H9 (cell line): ENCODE measurements around the gene CPNE8. TPM values are rescaled to one million over a fixed set of nuclear protein-coding genes. Genes with fewer than 3 reads are reported as not detected.
A peak's percentile ranks its signal among the peaks of the same experiment; 100 is the strongest.

Source experiments
- DNase-seq: peaks from one replicate; pipeline ENCODE4 v3.0.0-alpha.2; 2017
- H2AFZ ChIP-seq: one replicate; pipeline ENCODE4 v1.6.1; 2013; ENCODE audit warnings: mild to moderate bottlenecking, low read length, control low read depth, moderate library complexity
- H2AK5ac ChIP-seq: 2 replicates; pipeline ENCODE4 v1.6.1; 2013; ENCODE audit warnings: low read length, control low read depth, mixed read lengths; ENCODE audit not compliant: insufficient read length
- H2BK120ac ChIP-seq: one replicate; pipeline ENCODE4 v1.6.1; 2013; ENCODE audit warnings: low read depth, mild to moderate bottlenecking, low read length, control low read depth, inconsistent platforms; ENCODE audit not compliant: poor library complexity, severe bottlenecking
- H2BK12ac ChIP-seq: 2 replicates; pipeline ENCODE4 v1.6.1; 2013; ENCODE audit warnings: low read length, control low read depth, mixed read lengths, low read depth; ENCODE audit not compliant: insufficient read length
- H2BK15ac ChIP-seq: 2 replicates; pipeline ENCODE4 v1.6.1; 2013; ENCODE audit warnings: low read depth, low read length, control low read depth
- H2BK20ac ChIP-seq: one replicate; pipeline ENCODE4 v1.6.1; 2013; ENCODE audit warnings: low read depth, mild to moderate bottlenecking, low read length, control low read depth, inconsistent platforms; ENCODE audit not compliant: poor library complexity, severe bottlenecking
- H2BK5ac ChIP-seq: 2 replicates; pipeline ENCODE4 v1.6.1; 2013; ENCODE audit warnings: low read length, control low read depth, mixed read lengths; ENCODE audit not compliant: insufficient read length
- H3K14ac ChIP-seq: 2 replicates; pipeline ENCODE4 v1.6.1; 2013; ENCODE audit warnings: low read length, control low read depth; ENCODE audit not compliant: insufficient read depth
- H3K18ac ChIP-seq: 2 replicates; pipeline ENCODE4 v1.6.1; 2013; ENCODE audit warnings: low read depth, mild to moderate bottlenecking, mixed read lengths, low read length, control low read depth; ENCODE audit not compliant: insufficient read length
- H3K23ac ChIP-seq: 2 replicates; pipeline ENCODE4 v1.6.1; 2013; ENCODE audit warnings: low read length, control low read depth, mixed read lengths, low read depth; ENCODE audit not compliant: insufficient read length
- H3K23me2 ChIP-seq: 2 replicates; pipeline ENCODE4 v1.6.1; 2013; ENCODE audit warnings: low read depth, mild to moderate bottlenecking, mixed read lengths, low read length, control low read depth; ENCODE audit not compliant: insufficient read length, poor library complexity, severe bottlenecking
- H3K27ac ChIP-seq: 2 replicates; pipeline ENCODE4 v1.5.1; 2013; ENCODE audit warnings: low read length, control low read depth, mixed read lengths, low read depth; ENCODE audit not compliant: insufficient read length
- H3K27me3 ChIP-seq: 2 replicates; pipeline ENCODE4 v1.6.1; 2013; ENCODE audit warnings: low read length, control low read depth, inconsistent platforms; ENCODE audit not compliant: insufficient read depth
- H3K4ac ChIP-seq: 2 replicates; pipeline ENCODE4 v1.6.1; 2013; ENCODE audit warnings: low read depth, mild to moderate bottlenecking, control low read depth, inconsistent platforms, low read length, moderate library complexity
- H3K4me1 ChIP-seq: 2 replicates; pipeline ENCODE4 v1.6.1; 2013; ENCODE audit warnings: low read length, control low read depth, inconsistent platforms; ENCODE audit not compliant: insufficient read depth
- H3K4me2 ChIP-seq: 2 replicates; pipeline ENCODE4 v1.6.1; 2013; ENCODE audit warnings: low read length, control low read depth, mixed read lengths; ENCODE audit not compliant: insufficient read length, insufficient read depth
- H3K56ac ChIP-seq: 2 replicates; pipeline ENCODE4 v1.6.1; 2013; ENCODE audit warnings: low read depth, mild to moderate bottlenecking, mixed read lengths, low read length, control low read depth; ENCODE audit not compliant: insufficient read length
- H3K79me1 ChIP-seq: 2 replicates; pipeline ENCODE4 v1.6.1; 2013; ENCODE audit warnings: low read depth, mild to moderate bottlenecking, moderate library complexity, low read length, control low read depth, inconsistent platforms; ENCODE audit not compliant: insufficient read depth, poor library complexity, severe bottlenecking
- H3K79me2 ChIP-seq: 2 replicates; pipeline ENCODE4 v1.6.1; 2013; ENCODE audit warnings: low read length, control low read depth, inconsistent platforms; ENCODE audit not compliant: insufficient read depth
- H3K9ac ChIP-seq: 2 replicates; pipeline ENCODE4 v1.6.1; 2013; ENCODE audit warnings: low read length, control low read depth, mixed read lengths; ENCODE audit not compliant: insufficient read length; ENCODE audit errors: extremely low read depth
- H3K9me3 ChIP-seq: one replicate; pipeline ENCODE4 v1.6.1; 2013; ENCODE audit warnings: low read depth, low read length, inconsistent platforms; ENCODE audit not compliant: control insufficient read depth
- H3T11ph ChIP-seq: one replicate; pipeline ENCODE4 v1.6.1; 2013; ENCODE audit warnings: mild to moderate bottlenecking, low read length, control low read depth, inconsistent platforms
- H4K20me1 ChIP-seq: one replicate; pipeline ENCODE4 v1.6.1; 2013; ENCODE audit not compliant: control insufficient read depth, insufficient read length, insufficient read depth
- H4K5ac ChIP-seq: 2 replicates; pipeline ENCODE4 v1.6.1; 2013; ENCODE audit warnings: low read depth, mild to moderate bottlenecking, mixed read lengths, low read length, control low read depth; ENCODE audit not compliant: insufficient read length
- H4K8ac ChIP-seq: replicated peaks from 2 replicates; pipeline ENCODE4 v1.6.1; 2013; ENCODE audit warnings: low read length, control low read depth, mixed read lengths, low read depth; ENCODE audit not compliant: insufficient read length
- H4K91ac ChIP-seq: 2 replicates; pipeline ENCODE4 v1.6.1; 2013; ENCODE audit warnings: low read depth, mild to moderate bottlenecking, moderate library complexity, mixed read lengths, low read length, control low read depth; ENCODE audit not compliant: insufficient read length
- H3K27ac Mint-ChIP-seq, 3 experiments: 2 replicates in 2 of 3; 3 replicates in 1 of 3; pipeline ENCODE4 v1.8.0; 2020 to 2021; ENCODE audit warnings: mixed read lengths in 3 of 3, mild to moderate bottlenecking in 1 of 3, moderate library complexity in 1 of 3
- H3K27me3 Mint-ChIP-seq: 2 replicates; pipeline ENCODE4 v1.8.0; 2021; ENCODE audit warnings: low read depth, mild to moderate bottlenecking, moderate library complexity, mixed read lengths
- H3K36me3 Mint-ChIP-seq, 3 experiments: 2 replicates in 2 of 3; 3 replicates in 1 of 3; pipeline ENCODE4 v1.8.0; 2020 to 2021; ENCODE audit warnings: low read depth in 3 of 3, mixed read lengths in 3 of 3; ENCODE audit not compliant: insufficient read depth in 1 of 3
- H3K4me1 Mint-ChIP-seq, 2 experiments: 2 replicates each; pipeline ENCODE4 v1.8.0; 2020; ENCODE audit warnings: mixed read lengths in 2 of 2
- H3K4me3 Mint-ChIP-seq, 2 experiments: 2 replicates in 1 of 2; 3 replicates in 1 of 2; pipeline ENCODE4 v1.8.0; 2020 to 2021; ENCODE audit warnings: mild to moderate bottlenecking in 2 of 2, mixed read lengths in 2 of 2, moderate library complexity in 1 of 2
- H3K9me3 Mint-ChIP-seq, 2 experiments: 2 replicates in 1 of 2; 3 replicates in 1 of 2; pipeline ENCODE4 v1.8.0; 2020; ENCODE audit warnings: mild to moderate bottlenecking in 2 of 2, mixed read lengths in 2 of 2, moderate library complexity in 1 of 2
- WGBS: extraction: QIAGEN DNeasy Blood & Tissue Kit; methylation state at CpG from one replicate; pipeline ENCODE4 v1.1.7; 2013; ENCODE audit warnings: missing lambda C conversion rate, low lambda C conversion rate, mixed read lengths; ENCODE audit not compliant: insufficient read length; ENCODE audit errors: extremely low coverage; 5-methylcytosine and 5-hydroxymethylcytosine counted together
- total RNA-seq: library from RNA; stranded (reverse); gene quantifications from 2 replicates; pipeline ENCODE4 v1.2.1, GENCODE V29; 2021
- TF ChIP-seq, protein P1 (sequence below): fragments of 200-600 bp; sonication (generic); conservative IDR thresholded peaks from 3 replicates; pipeline ENCODE4 v1.8.0; 2021; ENCODE audit warnings: antibody characterized with exemption, mild to moderate bottlenecking

CPNE8 gene
- total RNA-seq, 1 experiment from 2014 or later: 1.9 TPM

DNA sequence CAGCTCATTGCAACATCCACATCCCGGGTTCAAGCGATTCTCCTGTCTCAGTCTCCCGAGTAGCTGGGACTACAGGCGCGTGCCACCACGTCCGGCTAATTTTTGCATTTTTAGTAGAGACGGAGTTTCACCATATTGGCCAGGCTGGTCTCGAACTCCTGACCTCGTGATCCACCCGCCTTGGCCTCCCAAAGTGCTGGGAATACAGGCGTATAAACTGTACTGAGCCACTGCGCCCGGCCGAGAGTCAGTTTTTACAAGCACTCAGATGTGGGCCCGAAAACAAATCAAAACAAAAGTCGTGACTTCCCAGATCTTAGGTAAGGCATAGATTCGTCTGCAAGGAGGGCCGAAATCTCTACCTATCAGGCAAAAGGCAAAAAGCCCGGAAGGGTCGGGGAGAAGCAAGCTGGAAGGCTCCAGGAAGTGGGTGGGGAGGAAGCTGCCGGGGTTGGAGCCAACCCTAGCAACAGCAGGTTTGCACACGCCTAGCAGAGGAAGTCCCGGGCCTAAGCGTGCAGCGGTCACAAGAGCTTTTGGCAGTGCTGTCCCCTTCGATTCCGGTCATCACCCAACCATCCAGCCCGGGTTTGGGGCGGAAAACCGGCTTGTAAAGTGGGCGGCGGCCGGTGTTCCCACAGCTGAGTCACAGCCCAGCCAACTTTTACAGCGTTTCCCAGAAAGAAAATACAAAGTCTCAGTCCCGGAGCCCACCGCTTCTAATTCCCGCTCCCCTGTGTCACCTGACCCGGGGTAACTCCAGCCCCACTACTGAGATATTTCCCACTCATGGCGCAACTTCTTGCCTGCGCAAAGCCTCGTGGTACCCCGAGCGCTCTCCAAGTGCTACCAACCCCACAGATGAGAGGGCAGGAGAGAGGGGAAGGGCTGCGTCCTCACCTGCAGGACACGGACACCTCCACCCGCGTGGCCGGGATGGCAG, 583 bp downstream of the CPNE8 start:
- H2BK120ac ChIP-seq: no peak overlapping the region
- WGBS: no CpG with 5 or more reads among the region's 49 CpGs
- Mint-ChIP-seq H3K9me3 (no peaks in the 10 kb centered on the region; a peak in 1 of 5 replicates), H3K36me3 (no peaks in the 10 kb centered on the region), H3K4me3 (peak overlapping the region; percentile 85 to 95), H3K27me3 (peaks cover 16% of the 10 kb centered on the region), H3K27ac (peak overlapping the region; percentile 68 to 98 (median 85); a peak in 5 of 7 replicates), H3K4me1 (peaks cover 21 to 22% of the 10 kb centered on the region in 2 experiments)
- no peak overlapping the region for H2BK20ac ChIP-seq
- H4K20me1 ChIP-seq: no peaks in the 10 kb centered on the region
- H3K4ac ChIP-seq: no peak overlapping the region
- H3K79me2 ChIP-seq: no peaks in the 10 kb centered on the region
- no peak overlapping the region for H3K23ac ChIP-seq
- TF ChIP-seq, protein P1, sequence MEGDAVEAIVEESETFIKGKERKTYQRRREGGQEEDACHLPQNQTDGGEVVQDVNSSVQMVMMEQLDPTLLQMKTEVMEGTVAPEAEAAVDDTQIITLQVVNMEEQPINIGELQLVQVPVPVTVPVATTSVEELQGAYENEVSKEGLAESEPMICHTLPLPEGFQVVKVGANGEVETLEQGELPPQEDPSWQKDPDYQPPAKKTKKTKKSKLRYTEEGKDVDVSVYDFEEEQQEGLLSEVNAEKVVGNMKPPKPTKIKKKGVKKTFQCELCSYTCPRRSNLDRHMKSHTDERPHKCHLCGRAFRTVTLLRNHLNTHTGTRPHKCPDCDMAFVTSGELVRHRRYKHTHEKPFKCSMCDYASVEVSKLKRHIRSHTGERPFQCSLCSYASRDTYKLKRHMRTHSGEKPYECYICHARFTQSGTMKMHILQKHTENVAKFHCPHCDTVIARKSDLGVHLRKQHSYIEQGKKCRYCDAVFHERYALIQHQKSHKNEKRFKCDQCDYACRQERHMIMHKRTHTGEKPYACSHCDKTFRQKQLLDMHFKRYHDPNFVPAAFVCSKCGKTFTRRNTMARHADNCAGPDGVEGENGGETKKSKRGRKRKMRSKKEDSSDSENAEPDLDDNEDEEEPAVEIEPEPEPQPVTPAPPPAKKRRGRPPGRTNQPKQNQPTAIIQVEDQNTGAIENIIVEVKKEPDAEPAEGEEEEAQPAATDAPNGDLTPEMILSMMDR: no peak
- no peak overlapping the region for H3K18ac ChIP-seq
- no peak overlapping the region for H4K8ac ChIP-seq
- peak overlapping the region; percentile 1 for H3K9ac ChIP-seq
- peak overlapping the region; percentile 89 for H3K4me2 ChIP-seq
- no peaks in the 10 kb centered on the region for H3K4me1 ChIP-seq
- no peak overlapping the region for H4K91ac ChIP-seq
- H2AK5ac ChIP-seq: no peak overlapping the region
- no peak overlapping the region for H2AFZ ChIP-seq
- no peak overlapping the region for H2BK15ac ChIP-seq
- no peaks in the 10 kb centered on the region for H3K79me1 ChIP-seq
- no peak overlapping the region for H3K27ac ChIP-seq
- H3K14ac ChIP-seq: 0 out of 2 replicates have a peak overlapping the region, but pooled peaks have one; percentile 18
- no peak overlapping the region for H2BK5ac ChIP-seq
- peak; percentile 93 for DNase-seq
- H3K56ac ChIP-seq: no peak overlapping the region
- H3T11ph ChIP-seq: no peak overlapping the region
- no peaks in the 10 kb centered on the region for H3K9me3 ChIP-seq
- H4K5ac ChIP-seq: no peak overlapping the region
- no peak overlapping the region for H2BK12ac ChIP-seq
- H3K27me3 ChIP-seq: no peaks in the 10 kb centered on the region
- H3K23me2 ChIP-seq: peaks cover 14% of the 10 kb centered on the region
